ENCODE measurements around the gene TNNT2.

TNNT2 gene

DNA sequence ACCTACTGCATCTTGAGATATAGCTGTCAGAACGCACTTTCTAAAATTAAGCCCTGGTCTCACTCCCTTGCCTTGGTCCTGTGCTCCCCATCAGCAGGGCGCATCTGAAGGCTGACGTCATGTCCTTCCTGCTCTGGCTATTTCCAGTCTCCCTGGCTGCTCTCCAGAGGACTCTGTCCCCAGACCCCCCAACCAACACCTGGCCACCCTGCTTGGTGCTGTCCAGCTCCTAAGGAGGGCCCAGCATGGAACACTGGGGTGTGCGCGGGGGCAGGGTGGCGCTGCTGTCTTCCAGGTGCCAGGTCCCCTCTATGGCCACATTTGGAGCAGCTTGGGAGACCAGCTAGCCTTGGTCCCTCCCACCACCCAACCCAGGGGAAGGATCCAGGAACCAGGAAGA, 8.3 kb downstream of the TNNT2 start:
- H3K4me2 ChIP-seq (ENCODE audit: low read depth, low read length): no peak overlapping the region
- no peaks in the 10 kb centered on the region for H3K4me1 ChIP-seq (ENCODE audit: low read length)
- H3K27me3 ChIP-seq (replicated peaks; ENCODE audit: insufficient read depth, low read length): peaks cover 100% of the 10 kb centered on the region

DNA sequence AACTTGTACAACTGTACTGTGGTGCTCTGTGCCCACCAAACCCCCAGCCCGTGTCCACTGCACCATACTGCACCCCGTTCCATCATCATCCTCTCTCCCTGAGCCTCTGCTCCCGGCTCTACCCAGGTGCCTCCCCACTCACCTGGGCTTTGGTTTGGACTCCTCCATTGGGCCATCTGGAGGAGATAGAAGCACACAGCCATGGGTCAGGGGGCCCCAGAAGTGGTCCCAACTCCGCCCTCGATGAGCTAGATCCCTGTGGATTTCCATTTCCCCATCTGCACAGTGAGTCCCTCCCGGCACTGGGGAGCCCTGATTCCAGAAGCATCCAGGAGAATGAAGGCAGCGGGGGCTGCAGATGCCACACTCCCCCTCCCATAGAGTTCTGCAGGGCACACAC, 10.8 kb downstream of the TNNT2 start:
- Histone ChIP-seq H3K4me1 (ENCODE audit: low read length) (no peaks in the 10 kb centered on the region), H3K79me2 (ENCODE audit: low read length) (no peaks in the 10 kb centered on the region), H3K27ac (ENCODE audit: low read length) (no peak overlapping the region), H3K27me3 (replicated peaks; ENCODE audit: insufficient read depth, low read length) (peaks cover 99% of the 10 kb centered on the region), H4K20me1 (ENCODE audit: insufficient read depth, low read length) (no peaks in the 10 kb centered on the region), H3K9ac (ENCODE audit: low read length) (no peak overlapping the region), H3F3A (ENCODE audit: insufficient read depth, low read length) (no peaks in the 10 kb centered on the region), H3K36me3 (replicated peaks; ENCODE audit: insufficient read depth, low read length) (no peaks in the 10 kb centered on the region), H3K9me3 (replicated peaks; ENCODE audit: insufficient read depth, low read length) (no peaks in the 10 kb centered on the region), H2AFZ (ENCODE audit: low read length) (no peak overlapping the region), H3K4me2 (ENCODE audit: low read depth, low read length) (no peak overlapping the region), H3K9me2 (replicated peaks; ENCODE audit: insufficient read depth, low read length) (no peaks in the 10 kb centered on the region), H3K4me3 (ENCODE audit: low read length) (no peak overlapping the region)
- TF ChIP-seq, protein P1, sequence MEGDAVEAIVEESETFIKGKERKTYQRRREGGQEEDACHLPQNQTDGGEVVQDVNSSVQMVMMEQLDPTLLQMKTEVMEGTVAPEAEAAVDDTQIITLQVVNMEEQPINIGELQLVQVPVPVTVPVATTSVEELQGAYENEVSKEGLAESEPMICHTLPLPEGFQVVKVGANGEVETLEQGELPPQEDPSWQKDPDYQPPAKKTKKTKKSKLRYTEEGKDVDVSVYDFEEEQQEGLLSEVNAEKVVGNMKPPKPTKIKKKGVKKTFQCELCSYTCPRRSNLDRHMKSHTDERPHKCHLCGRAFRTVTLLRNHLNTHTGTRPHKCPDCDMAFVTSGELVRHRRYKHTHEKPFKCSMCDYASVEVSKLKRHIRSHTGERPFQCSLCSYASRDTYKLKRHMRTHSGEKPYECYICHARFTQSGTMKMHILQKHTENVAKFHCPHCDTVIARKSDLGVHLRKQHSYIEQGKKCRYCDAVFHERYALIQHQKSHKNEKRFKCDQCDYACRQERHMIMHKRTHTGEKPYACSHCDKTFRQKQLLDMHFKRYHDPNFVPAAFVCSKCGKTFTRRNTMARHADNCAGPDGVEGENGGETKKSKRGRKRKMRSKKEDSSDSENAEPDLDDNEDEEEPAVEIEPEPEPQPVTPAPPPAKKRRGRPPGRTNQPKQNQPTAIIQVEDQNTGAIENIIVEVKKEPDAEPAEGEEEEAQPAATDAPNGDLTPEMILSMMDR (IDR thresholded peaks at IDR 0.05; ENCODE audit: low read length): no peak
- no peak for TF ChIP-seq EZH2 (optimal IDR thresholded peaks at IDR 0.05; ENCODE audit: low read depth, low read length)
- TF ChIP-seq EZH2phosphoT487 (IDR thresholded peaks at IDR 0.05; ENCODE audit: low read length): no peak
- DNase-seq: no peak

More for the DNA sequence above, 8.3 kb downstream of the TNNT2 start:
- DNase-seq: no peak
- Histone ChIP-seq H3F3A (ENCODE audit: insufficient read depth, low read length) (no peaks in the 10 kb centered on the region), H3K36me3 (replicated peaks; ENCODE audit: insufficient read depth, low read length) (no peaks in the 10 kb centered on the region), H3K9me3 (replicated peaks; ENCODE audit: insufficient read depth, low read length) (no peaks in the 10 kb centered on the region), H3K79me2 (ENCODE audit: low read length) (no peaks in the 10 kb centered on the region), H3K4me3 (ENCODE audit: low read length) (no peak overlapping the region), H2AFZ (ENCODE audit: low read length) (no peak overlapping the region), H3K27ac (ENCODE audit: low read length) (no peak overlapping the region), H3K9me2 (replicated peaks; ENCODE audit: insufficient read depth, low read length) (no peaks in the 10 kb centered on the region), H3K9ac (ENCODE audit: low read length) (no peak overlapping the region), H4K20me1 (ENCODE audit: insufficient read depth, low read length) (no peaks in the 10 kb centered on the region)
- TF ChIP-seq, protein P1 (IDR thresholded peaks at IDR 0.05; ENCODE audit: low read length): no peak
- no peak for TF ChIP-seq EZH2 (optimal IDR thresholded peaks at IDR 0.05; ENCODE audit: low read depth, low read length)
- TF ChIP-seq EZH2phosphoT487 (IDR thresholded peaks at IDR 0.05; ENCODE audit: low read length): no peak

DNA sequence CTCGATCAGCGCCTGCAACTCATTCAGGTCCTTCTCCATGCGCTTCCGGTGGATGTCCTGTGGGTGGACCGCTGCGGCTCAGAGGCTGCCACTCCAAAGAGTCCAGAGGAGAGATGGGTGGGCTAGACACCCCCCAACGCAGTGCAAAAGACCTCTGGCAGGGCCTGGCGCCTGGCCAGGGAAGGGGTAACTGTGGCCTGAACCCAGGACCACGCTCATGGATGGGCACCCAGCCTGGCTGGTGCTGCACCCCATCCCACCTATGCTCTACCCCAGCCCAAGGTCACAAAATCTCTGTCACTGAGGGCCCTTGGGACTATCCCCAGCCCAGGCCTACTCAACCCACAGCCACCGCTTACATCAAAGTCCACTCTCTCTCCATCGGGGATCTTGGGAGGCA, 12.2 kb downstream of the TNNT2 start:
- Histone ChIP-seq H3K36me3 (replicated peaks; ENCODE audit: insufficient read depth, low read length) (no peaks in the 10 kb centered on the region), H2AFZ (ENCODE audit: low read length) (no peak overlapping the region), H4K20me1 (ENCODE audit: insufficient read depth, low read length) (no peaks in the 10 kb centered on the region), H3K4me2 (ENCODE audit: low read depth, low read length) (no peak overlapping the region), H3K4me3 (ENCODE audit: low read length) (no peak overlapping the region), H3K79me2 (ENCODE audit: low read length) (no peaks in the 10 kb centered on the region), H3F3A (ENCODE audit: insufficient read depth, low read length) (no peaks in the 10 kb centered on the region), H3K27me3 (replicated peaks; ENCODE audit: insufficient read depth, low read length) (peaks cover 98% of the 10 kb centered on the region), H3K9me3 (replicated peaks; ENCODE audit: insufficient read depth, low read length) (no peaks in the 10 kb centered on the region), H3K4me1 (ENCODE audit: low read length) (no peaks in the 10 kb centered on the region), H3K9me2 (replicated peaks; ENCODE audit: insufficient read depth, low read length) (no peaks in the 10 kb centered on the region), H3K9ac (ENCODE audit: low read length) (no peak overlapping the region), H3K27ac (ENCODE audit: low read length) (no peak overlapping the region)
- TF ChIP-seq EZH2phosphoT487 (IDR thresholded peaks at IDR 0.05; ENCODE audit: low read length) (no peak), EZH2 (optimal IDR thresholded peaks at IDR 0.05; ENCODE audit: low read depth, low read length) (no peak)
- TF ChIP-seq, protein P1 (IDR thresholded peaks at IDR 0.05; ENCODE audit: low read length): no peak
- no peak for DNase-seq
